SK-N-MC (cell line): ENCODE data around the gene CHRNA4.

Experiments used
- DNase-seq: peaks from one replicate; pipeline ENCODE4 v3.0.0-alpha.2; 2011; ENCODE audit warnings: low read depth, low spot score
- H3K27ac ChIP-seq: fragments of 200-600 bp; sonication (generic); 2 replicates; pipeline ENCODE4 v1.5.1; 2016; ENCODE audit warnings: mixed run types
- H3K36me3 ChIP-seq: fragments of 200-600 bp; sonication (generic); 2 replicates; pipeline ENCODE4 v1.6.1; 2017; ENCODE audit warnings: antibody characterized with exemption, low read length, mixed read lengths; ENCODE audit not compliant: insufficient read depth
- H3K4me3 ChIP-seq: fragments of 200-600 bp; sonication (generic); 2 replicates; pipeline ENCODE4 v1.5.1; 2016
- H3K9ac ChIP-seq: fragments of 200-600 bp; sonication (generic); 2 replicates; pipeline ENCODE4 v1.8.0; 2017; ENCODE audit warnings: mixed run types, mixed read lengths; ENCODE audit not compliant: insufficient read length
- H3K9me3 ChIP-seq: fragments of 200-600 bp; sonication (generic); 2 replicates; pipeline ENCODE4 v1.6.1; 2017; ENCODE audit warnings: low read depth, mild to moderate bottlenecking, antibody characterized with exemption, low read length, moderate library complexity, mixed read lengths
- EZH2 ChIP-seq: fragments of 200-600 bp; sonication (generic); IDR thresholded peaks from one replicate; pipeline ENCODE4 v1.6.1; 2017; ENCODE audit warnings: antibody characterized with exemption
- FOXP2 ChIP-seq: optimal IDR thresholded peaks from 2 replicates; pipeline ENCODE3; 2011; ENCODE audit warnings: mild to moderate bottlenecking, moderate library complexity; ENCODE audit not compliant: insufficient read depth; ENCODE audit errors: extremely low read length, control extremely low read depth
- POLR2AphosphoS5 ChIP-seq: IDR thresholded peaks from 2 replicates; pipeline ENCODE4 v1.6.1; 2012; ENCODE audit warnings: mild to moderate bottlenecking, low read depth, low read length, borderline replicate concordance

CHRNA4 gene

DNA sequence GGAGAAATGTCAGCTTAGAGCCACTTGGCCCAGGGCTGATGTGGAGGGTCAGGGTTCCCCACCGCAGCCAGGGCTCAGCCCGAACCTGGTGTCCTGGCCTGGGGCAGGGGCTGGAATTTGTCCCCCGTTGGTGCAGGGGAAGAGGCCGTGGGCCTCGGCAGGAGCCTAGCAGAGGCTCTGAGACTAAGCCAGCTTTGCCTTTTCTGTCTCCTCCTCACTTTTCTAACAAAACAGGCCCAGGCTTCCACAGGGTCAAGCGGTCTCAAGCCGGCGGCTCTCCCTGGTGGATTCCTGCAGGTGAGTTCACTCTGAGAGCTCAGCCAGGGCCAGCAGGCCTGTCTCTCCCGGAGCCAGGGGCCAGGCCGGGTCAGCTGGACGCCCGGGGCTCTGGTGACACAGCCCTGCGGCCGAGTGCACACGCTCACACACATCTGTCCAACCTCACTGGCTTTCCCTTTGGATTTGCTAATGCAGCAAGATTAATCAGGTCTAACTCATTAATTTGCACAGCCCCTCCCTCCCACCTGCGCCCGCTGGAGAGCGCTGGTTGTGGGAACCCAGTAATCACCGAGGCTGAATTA lies 2.9 kb upstream of the CHRNA4 start:
- TF ChIP-seq FOXP2: no peak
- no peak overlapping the region for H3K4me3 ChIP-seq
- no peak for DNase-seq
- no peaks in the 10 kb centered on the region for H3K36me3 ChIP-seq
- no peak overlapping the region for H3K9ac ChIP-seq
- no peak overlapping the region for H3K27ac ChIP-seq
- no peaks in the 10 kb centered on the region for H3K9me3 ChIP-seq

GRCh38 chr20:63363013-63363957 lies 2.1 kb upstream of the CHRNA4 start:
- TF ChIP-seq POLR2AphosphoS5 (no peak), FOXP2 (no peak), EZH2 (no peak)
- no peak overlapping the region for H3K27ac ChIP-seq
- no peaks in the 10 kb centered on the region for H3K36me3 ChIP-seq
- no peak for DNase-seq
- H3K4me3 ChIP-seq: no peak overlapping the region
- no peaks in the 10 kb centered on the region for H3K9me3 ChIP-seq
- no peak overlapping the region for H3K9ac ChIP-seq

DNA sequence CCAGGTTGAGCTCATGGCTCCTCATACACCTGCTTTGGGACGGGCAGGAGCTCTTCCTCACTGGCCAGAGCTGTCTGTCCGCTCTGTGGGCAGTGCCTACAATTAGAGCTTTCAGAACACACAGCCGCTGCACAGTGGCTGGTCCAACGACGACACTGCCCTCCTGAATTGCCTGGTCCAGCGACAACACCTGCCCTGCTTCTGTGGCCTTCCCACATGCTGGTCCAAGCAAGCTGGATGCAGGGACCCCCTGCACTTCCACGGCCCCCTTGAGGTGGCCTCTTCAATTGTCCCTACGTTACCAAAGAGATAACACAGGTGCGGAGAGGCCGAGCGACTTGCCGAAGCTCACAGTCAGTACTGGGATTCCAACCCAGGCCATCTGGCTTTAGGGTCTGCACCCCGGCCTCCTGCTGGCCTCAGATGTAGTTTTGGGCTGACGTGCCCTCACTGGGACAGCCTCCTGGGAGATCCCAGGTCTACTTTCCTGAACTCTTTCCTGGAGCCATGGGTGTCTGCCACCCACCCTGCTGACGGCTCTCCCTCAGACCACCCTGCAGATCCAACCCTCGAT lies 1.4 kb upstream of the CHRNA4 start:
- no peak for DNase-seq
- Histone ChIP-seq H3K27ac (no peak overlapping the region), H3K36me3 (no peaks in the 10 kb centered on the region), H3K9me3 (no peaks in the 10 kb centered on the region), H3K9ac (no peak overlapping the region), H3K4me3 (no peak overlapping the region)
- TF ChIP-seq POLR2AphosphoS5 (no peak), FOXP2 (no peak), EZH2 (no peak)

DNA sequence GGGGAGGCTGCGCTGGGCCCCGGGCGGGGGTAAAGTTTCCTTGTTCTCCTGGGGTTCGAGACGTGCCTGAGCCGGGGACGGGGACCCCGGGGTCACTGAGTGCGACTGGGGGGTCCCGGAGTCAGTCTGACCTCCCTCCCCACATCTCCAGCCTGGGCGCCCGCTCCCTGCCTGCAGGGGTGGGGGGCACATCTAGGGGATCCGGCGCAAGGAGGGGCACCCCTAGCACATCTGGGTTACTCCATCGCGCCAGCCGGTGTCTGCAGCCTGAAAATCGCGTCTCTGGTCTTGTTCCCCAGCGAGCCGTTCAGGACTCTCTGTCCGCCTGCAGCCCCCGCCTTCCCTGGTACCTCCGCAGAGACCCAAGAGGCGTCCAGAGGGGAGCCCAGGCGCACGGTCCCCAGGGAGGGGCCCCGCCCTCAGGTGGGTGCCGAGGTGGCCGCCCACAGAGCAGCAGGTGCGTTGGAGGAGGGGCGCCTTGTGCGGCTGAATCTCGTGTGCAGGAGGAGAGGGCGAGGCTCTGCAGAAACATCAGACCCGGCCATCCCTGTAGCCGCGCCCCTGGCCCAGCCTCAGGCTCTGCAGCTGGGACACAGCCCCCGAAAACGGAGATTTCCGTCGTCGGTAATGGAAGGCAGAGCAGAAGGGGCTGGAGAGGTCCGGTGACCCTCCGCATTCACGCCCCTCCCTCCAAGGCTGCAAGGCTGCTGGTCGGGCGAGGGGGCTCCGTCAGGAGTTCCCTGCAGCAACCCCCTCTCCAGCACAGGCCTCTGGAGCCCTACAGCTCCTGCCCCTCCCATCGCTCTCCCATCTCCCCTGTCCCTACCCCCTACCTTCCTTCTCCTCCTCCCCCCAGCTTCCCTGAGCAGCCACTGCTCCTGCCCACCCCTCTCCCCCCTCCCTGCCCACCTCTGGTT lies 628 bp upstream of the CHRNA4 start:
- no peak overlapping the region for H3K4me3 ChIP-seq
- no peaks in the 10 kb centered on the region for H3K9me3 ChIP-seq
- DNase-seq: no peak
- H3K27ac ChIP-seq: no peak overlapping the region
- no peak overlapping the region for H3K9ac ChIP-seq
- no peaks in the 10 kb centered on the region for H3K36me3 ChIP-seq
- TF ChIP-seq FOXP2 (no peak), EZH2 (no peak), POLR2AphosphoS5 (no peak)

DNA sequence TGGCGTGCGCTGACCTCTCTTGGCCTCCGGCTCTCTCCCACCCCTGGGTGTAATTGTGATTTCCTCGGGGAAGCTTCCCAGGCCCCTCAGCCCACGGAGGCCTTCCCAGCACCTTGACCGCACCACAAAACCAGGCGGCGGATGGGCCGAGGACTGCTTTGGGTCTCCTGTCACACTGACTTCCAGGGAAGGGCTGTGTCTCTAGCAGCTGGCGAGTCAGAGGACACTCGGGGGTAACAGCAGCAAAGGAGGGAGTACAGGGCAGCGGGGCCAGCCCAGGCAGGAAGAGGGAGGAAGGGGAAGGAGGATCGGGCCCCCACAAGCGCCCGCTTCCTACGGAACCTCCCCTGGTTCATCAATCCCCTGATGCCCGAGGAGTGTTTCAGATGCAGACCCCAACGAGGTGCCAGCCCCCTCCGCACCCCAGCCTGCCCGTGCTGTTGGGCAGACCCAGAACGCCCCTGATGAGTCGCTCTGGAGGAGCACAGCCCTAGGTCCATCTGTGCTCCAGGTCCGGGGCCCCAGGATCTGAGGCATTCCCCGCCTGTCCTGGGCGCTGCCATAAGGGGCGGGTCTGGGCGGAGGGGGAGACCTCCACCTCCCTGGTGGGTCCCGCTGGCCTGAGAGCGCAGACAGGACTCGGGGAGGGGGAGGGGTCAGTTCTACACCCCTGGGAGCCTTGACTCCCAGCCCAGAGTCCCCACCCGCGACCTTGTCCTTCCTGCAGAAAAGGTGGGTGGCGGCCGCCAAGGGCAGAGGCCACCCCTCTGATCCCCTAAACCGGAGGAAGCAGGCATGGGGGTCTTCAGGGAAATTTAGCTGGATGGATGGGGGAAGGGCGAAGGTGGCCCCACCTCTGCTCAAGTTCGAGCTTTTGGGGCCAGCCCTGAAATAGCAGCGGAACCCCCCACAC lies 956 bp downstream of the CHRNA4 start:
- H3K4me3 ChIP-seq: no peak overlapping the region
- no peak for DNase-seq

GRCh38 chr20:63359164-63359934 lies 1.8 kb downstream of the CHRNA4 start:
- H3K4me3 ChIP-seq: no peak overlapping the region
- H3K9ac ChIP-seq: no peak overlapping the region
- no peak for DNase-seq
- H3K36me3 ChIP-seq: no peaks in the 10 kb centered on the region
- H3K9me3 ChIP-seq: no peaks in the 10 kb centered on the region
- no peak overlapping the region for H3K27ac ChIP-seq
- no peak for TF ChIP-seq POLR2AphosphoS5
- no peak for TF ChIP-seq FOXP2
- TF ChIP-seq EZH2: no peak

More for the DNA sequence above, 956 bp downstream of the CHRNA4 start:
- no peaks in the 10 kb centered on the region for H3K9me3 ChIP-seq
- H3K9ac ChIP-seq: no peak overlapping the region
- TF ChIP-seq EZH2 (no peak), POLR2AphosphoS5 (no peak), FOXP2 (no peak)
- H3K36me3 ChIP-seq: no peaks in the 10 kb centered on the region
- no peak overlapping the region for H3K27ac ChIP-seq
